IMR-90 (cell line): Measurements from ENCODE around the gene TMEM63B. TPM values are rescaled to one million over a fixed set of nuclear protein-coding genes. Genes with fewer than 3 reads are reported as not detected.
A peak's percentile ranks its signal among the peaks of the same experiment; 100 is the strongest.

Source experiments
- ATAC-seq: fragments of 200-7000 bp; cut with Tn5 transposase; 2 replicates; pipeline ENCODE4 v1.9.1; 2020; ENCODE audit warnings: low read depth, mild to moderate bottlenecking, moderate library complexity
- BruUV-seq: library from RNA; stranded (reverse); fragments of 400-500 nt; replicated peaks from 2 replicates; lab custom pipeline; 2021; lab: Mats Ljungman, UMichigan
- CTCF ChIA-PET: fragments of 300-600 bp; formaldehyde crosslinking; extraction: SDS; loops from one replicate; lab custom pipeline; 2021; ENCODE audit warnings: antibody characterized with exemption; lab: Yijun Ruan, JAX
- POLR2A ChIA-PET: fragments of 300-600 bp; sonication (Branson Sonifier 250); formaldehyde crosslinking; loops from one replicate; lab custom pipeline; 2022; ENCODE audit warnings: antibody characterized with exemption; ENCODE audit not compliant: unreplicated experiment; lab: Charles Lee
- DNase-seq: peaks from one replicate; pipeline ENCODE4 v3.0.0; 2013
- H2AFZ ChIP-seq: replicated peaks from 2 replicates; pipeline ENCODE3; 2013; ENCODE audit warnings: low read length, mild to moderate bottlenecking; ENCODE audit not compliant: poor library complexity
- H2AK5ac ChIP-seq: 2 replicates; pipeline ENCODE4 v1.6.1; 2013; ENCODE audit warnings: low read depth, low read length, inconsistent platforms
- H2AK9ac ChIP-seq: replicated peaks from 2 replicates; pipeline ENCODE3; 2013; ENCODE audit warnings: mild to moderate bottlenecking, low read depth, low read length, moderate library complexity; ENCODE audit not compliant: poor library complexity
- H2BK120ac ChIP-seq: 2 replicates; pipeline ENCODE4 v1.6.1; 2013; ENCODE audit warnings: low read depth, low read length, inconsistent platforms
- H2BK15ac ChIP-seq: 3 replicates; pipeline ENCODE4 v1.6.1; 2013; ENCODE audit warnings: low read depth, low read length, inconsistent platforms
- H2BK20ac ChIP-seq: 2 replicates; pipeline ENCODE4 v1.6.1; 2013; ENCODE audit warnings: low read depth, mild to moderate bottlenecking, inconsistent platforms, low read length, moderate library complexity
- H2BK5ac ChIP-seq: 2 replicates; pipeline ENCODE4 v1.6.1; 2013; ENCODE audit warnings: mild to moderate bottlenecking, low read depth, low read length, inconsistent platforms; ENCODE audit not compliant: poor library complexity, severe bottlenecking
- H3K14ac ChIP-seq: replicated peaks from 2 replicates; pipeline ENCODE4 v1.6.1; 2013; ENCODE audit warnings: low read depth, low read length, inconsistent platforms
- H3K18ac ChIP-seq: 2 replicates; pipeline ENCODE4 v1.6.1; 2013; ENCODE audit warnings: low read depth, low read length, control low read depth
- H3K23ac ChIP-seq: 2 replicates; pipeline ENCODE4 v1.6.1; 2013; ENCODE audit warnings: low read depth, low read length, inconsistent platforms
- H3K27ac ChIP-seq: 2 replicates; pipeline ENCODE4 v1.5.1; 2013; ENCODE audit warnings: mild to moderate bottlenecking, control low read depth, low read length; ENCODE audit not compliant: insufficient read depth
- H3K27me3 ChIP-seq: 2 replicates; pipeline ENCODE4 v1.6.1; 2013; ENCODE audit warnings: low read length; ENCODE audit not compliant: control insufficient read depth, insufficient read depth
- H3K36me3 ChIP-seq: 2 replicates; pipeline ENCODE4 v1.6.1; 2013; ENCODE audit warnings: low read length, mixed read lengths; ENCODE audit not compliant: control insufficient read depth, insufficient read depth
- H3K4ac ChIP-seq: 2 replicates; pipeline ENCODE4 v1.6.1; 2013; ENCODE audit warnings: low read depth, low read length, inconsistent platforms
- H3K4me1 ChIP-seq: 2 replicates; pipeline ENCODE4 v1.6.1; 2013; ENCODE audit warnings: low read length, mixed read lengths; ENCODE audit not compliant: control insufficient read depth, insufficient read depth
- H3K4me2 ChIP-seq: 2 replicates; pipeline ENCODE4 v1.6.1; 2013; ENCODE audit warnings: low read depth, mild to moderate bottlenecking, control low read depth, low read length, moderate library complexity
- H3K4me3 ChIP-seq: 2 replicates; pipeline ENCODE4 v1.5.1; 2013; ENCODE audit warnings: low read depth, mild to moderate bottlenecking, control low read depth, low read length, moderate library complexity; ENCODE audit not compliant: insufficient read depth
- H3K56ac ChIP-seq: 2 replicates; pipeline ENCODE4 v1.6.1; 2013; ENCODE audit warnings: low read length, inconsistent platforms; ENCODE audit not compliant: insufficient read depth; ENCODE audit errors: extremely low read depth
- H3K79me1 ChIP-seq, 2 experiments: 2 replicates each; pipeline ENCODE4 v1.6.1; 2013; ENCODE audit warnings: low read length in 2 of 2, inconsistent platforms in 1 of 2, low read depth in 1 of 2
- H3K9ac ChIP-seq: 2 replicates; pipeline ENCODE4 v1.6.1; 2013; ENCODE audit warnings: low read depth, low read length, control low read depth
- H3K9me1 ChIP-seq: 2 replicates; pipeline ENCODE4 v1.6.1; 2013; ENCODE audit warnings: low read length, inconsistent platforms; ENCODE audit not compliant: insufficient read depth
- H3K9me3 ChIP-seq: 2 replicates; pipeline ENCODE4 v1.6.1; 2013; ENCODE audit warnings: low read length; ENCODE audit not compliant: control insufficient read depth, insufficient read depth
- H4K20me1 ChIP-seq: 2 replicates; pipeline ENCODE4 v1.6.1; 2013; ENCODE audit warnings: low read length, inconsistent platforms; ENCODE audit not compliant: insufficient read depth
- H4K5ac ChIP-seq: 2 replicates; pipeline ENCODE4 v1.6.1; 2013; ENCODE audit warnings: mild to moderate bottlenecking, low read depth, low read length, control low read depth
- H4K8ac ChIP-seq, 2 experiments: 2 replicates each; pipeline ENCODE4 v1.6.1; 2013; ENCODE audit warnings: low read depth in 2 of 2, low read length in 2 of 2, control low read depth in 1 of 2, inconsistent platforms in 1 of 2
- H4K91ac ChIP-seq: 2 replicates; pipeline ENCODE4 v1.6.1; 2013; ENCODE audit warnings: low read depth, low read length, inconsistent platforms; ENCODE audit not compliant: insufficient read depth
- FOS ChIP-seq: fragments of 150-350 bp; IDR thresholded peaks from 2 replicates; pipeline ENCODE4 v1.6.1; 2016; ENCODE audit warnings: low read depth, low read length
- NFE2L2 ChIP-seq: fragments of 150-350 bp; IDR thresholded peaks from 2 replicates; pipeline ENCODE4 v1.6.1; 2016; ENCODE audit warnings: low read depth, mild to moderate bottlenecking, low read length
- SMC3 ChIP-seq: fragments of 150-350 bp; IDR thresholded peaks from 2 replicates; pipeline ENCODE4 v1.6.1; 2016; ENCODE audit warnings: low read depth, mild to moderate bottlenecking, antibody characterized with exemption, low read length, moderate library complexity
- WGBS, 2 experiments: methylation state at CpG; one replicate each; pipeline versions ENCODE4 v1.1.5 to v1.1.7; 2013; ENCODE audit warnings: missing lambda C conversion rate in 2 of 2; ENCODE audit not compliant: insufficient read length in 1 of 2; ENCODE audit errors: extremely low coverage in 2 of 2; 5-methylcytosine and 5-hydroxymethylcytosine counted together
- dilution Hi-C: fragments of 300-500 bp; cut with HindIII; formaldehyde crosslinking; loops from one replicate; pipeline ENCODE4 v1.14.3; 2018; ENCODE audit warnings: low sequenced_read_pairs; ENCODE audit not compliant: unreplicated experiment
- in situ Hi-C: fragments of 300-500 bp; cut with MboI; formaldehyde crosslinking; loops from 3 replicates; pipeline ENCODE4 v1.14.3; 2019; ENCODE audit warnings: low sequenced_read_pairs, inconsistent platforms, mixed read lengths
- intact Hi-C: fragments of 100-400 bp; cut with micrococcal nuclease; formaldehyde crosslinking; loops from 2 replicates; pipeline ENCODE4 v1.10.0; 2022
- polyA plus RNA-seq, 3 experiments: library from polyadenylated mRNA; depleted of rRNA; stranded (reverse); fragments of >200 nt; gene quantifications; 2 replicates each; pipeline ENCODE4 v1.2.3, GENCODE V29; 2012; ENCODE audit warnings: low replicate concordance in 1 of 3
- total RNA-seq: library from RNA; depleted of rRNA; stranded (reverse); fragments of >200 nt; gene quantifications from 2 replicates; pipeline ENCODE4 v1.2.3, GENCODE V29; 2012
- TF ChIP-seq, protein P1 (sequence below): fragments of 150-350 bp; IDR thresholded peaks from 2 replicates; pipeline ENCODE4 v1.6.1; 2017; ENCODE audit warnings: mild to moderate bottlenecking, antibody characterized with exemption, low read length, low read depth
- TF ChIP-seq, protein P2 (sequence below): fragments of 150-350 bp; IDR thresholded peaks from 2 replicates; pipeline ENCODE4 v1.6.1; 2016; ENCODE audit warnings: low read depth, mild to moderate bottlenecking, low read length, moderate library complexity, borderline replicate concordance
- TF ChIP-seq, protein P3 (sequence below): conservative IDR thresholded peaks from 2 replicates; pipeline ENCODE4 v1.5.1; 2012; ENCODE audit warnings: mild to moderate bottlenecking, low read depth, low read length, improper control_type of control experiment

The TMEM63B gene
- total and polyA plus RNA-seq, 2 of the 4 experiments (the other 2 are of a cell fraction): 12.2 to 42.6 TPM

DNA sequence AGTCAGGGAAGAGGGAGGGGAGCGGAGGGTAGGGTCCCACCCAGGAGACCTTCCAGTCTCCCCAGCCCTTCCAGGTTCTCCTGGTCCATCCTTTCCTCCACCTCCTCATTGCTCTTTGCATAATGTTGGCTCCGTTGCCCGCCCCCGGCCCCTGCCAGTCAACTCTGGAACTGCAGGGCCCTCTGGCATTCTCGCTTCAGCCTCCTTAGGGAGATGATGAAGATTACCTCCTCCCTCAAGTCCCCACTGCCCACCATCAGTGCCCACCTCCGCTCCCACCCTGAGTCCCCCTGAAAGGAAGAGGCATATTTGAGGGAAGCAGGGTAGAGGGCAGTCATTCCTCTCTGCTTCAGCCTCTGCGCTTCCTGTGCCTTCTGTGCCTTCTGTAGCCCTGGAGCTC is 8.5 kb downstream of the TMEM63B start:
- Histone ChIP-seq H2AFZ (no peak overlapping the region), H3K14ac (no peak overlapping the region), H2BK120ac (no peak overlapping the region), H3K79me1 (peaks cover 18 to 47% of the 10 kb centered on the region in 2 experiments), H3K4me3 (no peak overlapping the region), H3K56ac (no peak overlapping the region), H2BK5ac (no peak overlapping the region), H3K18ac (no peak overlapping the region), H3K27ac (no peak overlapping the region), H4K91ac (no peak overlapping the region), H4K20me1 (peaks cover 9% of the 10 kb centered on the region), H4K8ac (no peak overlapping the region), H3K9me3 (no peaks in the 10 kb centered on the region), H2BK20ac (no peak overlapping the region), H3K27me3 (no peaks in the 10 kb centered on the region), H4K5ac (no peak overlapping the region), H3K9me1 (peaks cover 8% of the 10 kb centered on the region; the same call in 1 of the 2 replicates), H2BK15ac (no peak overlapping the region), H3K36me3 (peaks cover 46% of the 10 kb centered on the region), H2AK9ac (no peak overlapping the region), H3K9ac (no peak overlapping the region), H3K23ac (no peak overlapping the region), H3K4me1 (peaks cover 7% of the 10 kb centered on the region; the same call in 1 of the 2 replicates), H2AK5ac (no peak overlapping the region), H3K4ac (no peak overlapping the region), H3K4me2 (no peak overlapping the region)
- TF ChIP-seq, protein P1, sequence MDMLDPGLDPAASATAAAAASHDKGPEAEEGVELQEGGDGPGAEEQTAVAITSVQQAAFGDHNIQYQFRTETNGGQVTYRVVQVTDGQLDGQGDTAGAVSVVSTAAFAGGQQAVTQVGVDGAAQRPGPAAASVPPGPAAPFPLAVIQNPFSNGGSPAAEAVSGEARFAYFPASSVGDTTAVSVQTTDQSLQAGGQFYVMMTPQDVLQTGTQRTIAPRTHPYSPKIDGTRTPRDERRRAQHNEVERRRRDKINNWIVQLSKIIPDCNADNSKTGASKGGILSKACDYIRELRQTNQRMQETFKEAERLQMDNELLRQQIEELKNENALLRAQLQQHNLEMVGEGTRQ: no peak
- no peak for TF ChIP-seq NFE2L2
- no peak for TF ChIP-seq FOS
- TF ChIP-seq, protein P2, sequence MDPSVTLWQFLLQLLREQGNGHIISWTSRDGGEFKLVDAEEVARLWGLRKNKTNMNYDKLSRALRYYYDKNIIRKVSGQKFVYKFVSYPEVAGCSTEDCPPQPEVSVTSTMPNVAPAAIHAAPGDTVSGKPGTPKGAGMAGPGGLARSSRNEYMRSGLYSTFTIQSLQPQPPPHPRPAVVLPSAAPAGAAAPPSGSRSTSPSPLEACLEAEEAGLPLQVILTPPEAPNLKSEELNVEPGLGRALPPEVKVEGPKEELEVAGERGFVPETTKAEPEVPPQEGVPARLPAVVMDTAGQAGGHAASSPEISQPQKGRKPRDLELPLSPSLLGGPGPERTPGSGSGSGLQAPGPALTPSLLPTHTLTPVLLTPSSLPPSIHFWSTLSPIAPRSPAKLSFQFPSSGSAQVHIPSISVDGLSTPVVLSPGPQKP: no peak
- TF ChIP-seq, protein P3, sequence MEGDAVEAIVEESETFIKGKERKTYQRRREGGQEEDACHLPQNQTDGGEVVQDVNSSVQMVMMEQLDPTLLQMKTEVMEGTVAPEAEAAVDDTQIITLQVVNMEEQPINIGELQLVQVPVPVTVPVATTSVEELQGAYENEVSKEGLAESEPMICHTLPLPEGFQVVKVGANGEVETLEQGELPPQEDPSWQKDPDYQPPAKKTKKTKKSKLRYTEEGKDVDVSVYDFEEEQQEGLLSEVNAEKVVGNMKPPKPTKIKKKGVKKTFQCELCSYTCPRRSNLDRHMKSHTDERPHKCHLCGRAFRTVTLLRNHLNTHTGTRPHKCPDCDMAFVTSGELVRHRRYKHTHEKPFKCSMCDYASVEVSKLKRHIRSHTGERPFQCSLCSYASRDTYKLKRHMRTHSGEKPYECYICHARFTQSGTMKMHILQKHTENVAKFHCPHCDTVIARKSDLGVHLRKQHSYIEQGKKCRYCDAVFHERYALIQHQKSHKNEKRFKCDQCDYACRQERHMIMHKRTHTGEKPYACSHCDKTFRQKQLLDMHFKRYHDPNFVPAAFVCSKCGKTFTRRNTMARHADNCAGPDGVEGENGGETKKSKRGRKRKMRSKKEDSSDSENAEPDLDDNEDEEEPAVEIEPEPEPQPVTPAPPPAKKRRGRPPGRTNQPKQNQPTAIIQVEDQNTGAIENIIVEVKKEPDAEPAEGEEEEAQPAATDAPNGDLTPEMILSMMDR: 0 out of 2 replicates have a peak, but pooled peaks have one; percentile 10
- no peak for TF ChIP-seq SMC3
- intact Hi-C loops: no loop called here
- WGBS, 2 experiments: no CpG with 5 or more reads among the region's 7 CpGs
- in situ Hi-C loops: no loop called here
- no TSS peak for BruUV-seq
- dilution Hi-C loops: no loop called here
- DNase-seq (no peak), ATAC-seq (no peak)
- ChIA-PET CTCF (no interaction called here), POLR2A (no interaction called here)
